ENCODE data around the gene GPR37L1. TPM values are rescaled to one million over a fixed set of nuclear protein-coding genes. Genes with fewer than 3 reads are reported as not detected.

The GPR37L1 gene
- total RNA-seq, 4 donors from 2014 or later: 0.16 TPM; not detected in 3

DNA sequence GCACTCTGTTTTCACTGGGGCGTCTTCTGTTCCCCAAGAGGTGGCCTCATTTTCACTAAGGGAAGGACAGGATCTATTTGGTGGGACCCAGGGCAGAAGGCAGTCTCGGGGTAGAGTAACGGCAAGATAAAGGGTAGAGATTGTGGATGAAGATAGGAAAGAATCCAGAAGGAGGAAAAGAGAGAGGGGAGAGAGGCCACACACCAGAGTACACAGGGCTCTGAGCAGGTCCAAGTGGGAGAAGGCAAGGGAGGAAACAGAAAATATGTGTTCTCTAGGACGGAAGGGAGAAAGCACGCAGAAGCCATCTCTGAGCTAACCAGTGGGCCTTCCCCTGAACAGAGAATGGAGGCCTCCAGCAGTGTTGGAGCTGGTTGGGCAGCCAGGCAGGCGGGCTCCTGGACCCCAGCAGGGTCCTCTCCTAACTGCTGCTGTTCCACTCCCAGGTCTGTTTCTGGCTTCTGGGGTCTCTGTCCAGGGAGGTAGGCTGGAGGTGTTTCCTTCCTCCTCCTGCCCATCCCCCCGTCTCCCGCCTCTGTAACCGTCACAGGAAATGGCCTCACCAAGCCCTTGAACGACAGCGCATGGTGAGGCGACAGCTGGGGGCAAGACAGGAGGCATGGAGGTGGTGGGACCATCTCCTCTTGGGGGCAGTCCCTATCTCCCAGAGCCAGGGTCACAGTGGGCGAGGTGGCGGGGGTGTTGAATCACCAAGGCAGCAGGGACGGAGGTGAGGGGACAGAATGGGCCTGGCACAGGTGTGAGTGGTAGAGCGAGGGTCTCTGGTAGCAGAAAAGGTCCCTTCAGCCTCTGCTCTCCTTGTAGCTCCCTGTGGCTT, 37.0 kb downstream of the GPR37L1 start:
- TF ChIP-seq, protein P1, sequence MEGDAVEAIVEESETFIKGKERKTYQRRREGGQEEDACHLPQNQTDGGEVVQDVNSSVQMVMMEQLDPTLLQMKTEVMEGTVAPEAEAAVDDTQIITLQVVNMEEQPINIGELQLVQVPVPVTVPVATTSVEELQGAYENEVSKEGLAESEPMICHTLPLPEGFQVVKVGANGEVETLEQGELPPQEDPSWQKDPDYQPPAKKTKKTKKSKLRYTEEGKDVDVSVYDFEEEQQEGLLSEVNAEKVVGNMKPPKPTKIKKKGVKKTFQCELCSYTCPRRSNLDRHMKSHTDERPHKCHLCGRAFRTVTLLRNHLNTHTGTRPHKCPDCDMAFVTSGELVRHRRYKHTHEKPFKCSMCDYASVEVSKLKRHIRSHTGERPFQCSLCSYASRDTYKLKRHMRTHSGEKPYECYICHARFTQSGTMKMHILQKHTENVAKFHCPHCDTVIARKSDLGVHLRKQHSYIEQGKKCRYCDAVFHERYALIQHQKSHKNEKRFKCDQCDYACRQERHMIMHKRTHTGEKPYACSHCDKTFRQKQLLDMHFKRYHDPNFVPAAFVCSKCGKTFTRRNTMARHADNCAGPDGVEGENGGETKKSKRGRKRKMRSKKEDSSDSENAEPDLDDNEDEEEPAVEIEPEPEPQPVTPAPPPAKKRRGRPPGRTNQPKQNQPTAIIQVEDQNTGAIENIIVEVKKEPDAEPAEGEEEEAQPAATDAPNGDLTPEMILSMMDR (IDR thresholded peaks at IDR 0.05; ENCODE audit: low read depth): no peak

DNA sequence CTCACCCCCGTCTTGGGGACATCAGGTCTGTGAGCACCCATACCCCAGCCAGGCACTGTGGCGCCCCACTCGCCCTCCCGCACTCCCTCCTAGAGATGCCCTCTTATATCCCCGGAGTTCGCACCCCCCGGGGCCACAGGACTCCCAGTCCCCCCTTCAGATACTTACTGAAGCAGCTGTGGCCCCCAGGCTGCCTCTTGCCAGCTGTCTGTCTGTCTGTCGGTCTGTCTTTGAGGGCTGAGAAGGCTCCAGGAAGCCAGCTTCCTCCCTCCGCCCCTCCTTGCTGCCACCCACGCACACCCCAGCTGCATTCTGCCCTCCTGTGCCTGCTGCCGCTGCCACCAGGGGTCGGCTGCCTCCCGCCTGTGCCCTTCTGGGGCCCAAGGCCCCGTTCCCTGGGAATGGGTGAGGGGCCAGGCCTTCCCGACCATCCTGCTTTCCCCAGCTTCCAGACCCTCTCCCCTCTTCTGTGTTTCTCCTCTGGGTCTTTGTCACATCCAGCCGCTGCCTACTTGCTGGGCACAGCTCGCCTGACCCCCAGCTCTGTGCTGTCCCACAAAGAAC, 37.7 kb downstream of the GPR37L1 start, which contains the start of gene PTPN7:
Gene PTPN7, minus strand, starts transcription at position 226 of the 564 bp plus-strand sequence. CDS start 1,200 bp downstream, outside the sequence.
- TF ChIP-seq, protein P1 (IDR thresholded peaks at IDR 0.05; ENCODE audit: low read depth): no peak

DNA sequence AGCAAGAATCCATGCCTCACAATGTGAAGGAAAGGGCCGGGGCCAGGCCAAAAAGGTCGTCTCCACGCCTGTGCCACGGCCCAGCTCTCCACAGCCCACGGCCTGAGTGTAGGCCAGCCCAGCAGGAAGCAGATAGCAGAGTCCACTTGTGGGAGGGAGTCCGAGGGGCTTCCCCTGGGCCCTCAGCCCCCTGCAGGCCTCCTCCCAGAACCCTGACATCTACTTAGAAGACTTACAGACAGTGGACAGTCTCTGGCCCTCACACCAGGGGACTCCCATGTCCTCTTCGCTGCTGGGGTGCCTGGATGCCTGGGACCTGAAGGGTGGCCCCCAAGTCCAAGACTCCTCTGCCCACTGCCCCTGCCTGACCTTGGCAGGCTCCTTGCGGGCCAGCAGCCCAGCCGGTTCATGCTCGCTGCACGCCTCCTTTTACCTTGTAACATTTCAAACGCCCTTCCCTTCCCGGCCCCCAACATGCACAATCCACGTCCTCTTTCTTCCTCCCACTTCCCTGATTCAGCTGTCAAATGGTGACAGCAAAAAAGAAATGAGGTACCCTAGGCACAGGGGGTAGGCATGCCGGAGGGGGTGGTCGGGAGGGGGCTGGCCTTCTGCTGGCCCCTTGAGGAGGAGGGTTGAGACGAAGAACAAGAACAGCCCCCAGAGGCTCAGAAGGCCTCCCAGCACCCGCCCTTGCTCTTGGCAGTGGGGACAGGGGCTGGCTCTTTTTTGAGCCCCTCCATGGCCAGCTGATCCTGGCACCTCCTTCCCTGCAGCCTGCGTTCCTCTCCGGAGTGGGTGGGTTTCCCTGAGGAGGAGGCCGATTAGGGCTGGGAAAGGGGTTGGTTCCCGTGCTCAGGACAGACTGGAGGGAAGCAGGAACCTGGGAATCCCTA, 38.7 kb downstream of the GPR37L1 start:
- TF ChIP-seq, protein P1 (IDR thresholded peaks at IDR 0.05; ENCODE audit: low read depth): no peak

DNA sequence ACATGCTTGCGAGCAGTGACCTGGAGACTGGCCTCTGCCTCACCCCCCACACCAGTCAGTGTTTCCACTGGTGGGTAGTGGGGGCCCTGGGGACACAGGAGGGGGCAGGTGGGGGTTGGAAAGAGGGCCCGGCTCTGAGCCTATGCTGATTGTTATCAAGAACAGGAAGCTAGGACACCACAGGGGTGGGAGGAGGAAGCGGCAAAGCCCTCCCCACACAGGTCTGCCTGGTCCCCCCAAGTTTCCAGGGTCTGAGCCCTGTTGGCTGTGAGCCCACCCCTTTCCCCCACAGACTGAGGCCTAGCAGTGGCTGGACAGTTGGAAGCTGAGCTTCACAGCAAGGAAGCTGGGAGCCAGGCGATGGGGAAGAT, 39.3 kb downstream of the GPR37L1 start:
- TF ChIP-seq, protein P1 (IDR thresholded peaks at IDR 0.05; ENCODE audit: low read depth): no peak

DNA sequence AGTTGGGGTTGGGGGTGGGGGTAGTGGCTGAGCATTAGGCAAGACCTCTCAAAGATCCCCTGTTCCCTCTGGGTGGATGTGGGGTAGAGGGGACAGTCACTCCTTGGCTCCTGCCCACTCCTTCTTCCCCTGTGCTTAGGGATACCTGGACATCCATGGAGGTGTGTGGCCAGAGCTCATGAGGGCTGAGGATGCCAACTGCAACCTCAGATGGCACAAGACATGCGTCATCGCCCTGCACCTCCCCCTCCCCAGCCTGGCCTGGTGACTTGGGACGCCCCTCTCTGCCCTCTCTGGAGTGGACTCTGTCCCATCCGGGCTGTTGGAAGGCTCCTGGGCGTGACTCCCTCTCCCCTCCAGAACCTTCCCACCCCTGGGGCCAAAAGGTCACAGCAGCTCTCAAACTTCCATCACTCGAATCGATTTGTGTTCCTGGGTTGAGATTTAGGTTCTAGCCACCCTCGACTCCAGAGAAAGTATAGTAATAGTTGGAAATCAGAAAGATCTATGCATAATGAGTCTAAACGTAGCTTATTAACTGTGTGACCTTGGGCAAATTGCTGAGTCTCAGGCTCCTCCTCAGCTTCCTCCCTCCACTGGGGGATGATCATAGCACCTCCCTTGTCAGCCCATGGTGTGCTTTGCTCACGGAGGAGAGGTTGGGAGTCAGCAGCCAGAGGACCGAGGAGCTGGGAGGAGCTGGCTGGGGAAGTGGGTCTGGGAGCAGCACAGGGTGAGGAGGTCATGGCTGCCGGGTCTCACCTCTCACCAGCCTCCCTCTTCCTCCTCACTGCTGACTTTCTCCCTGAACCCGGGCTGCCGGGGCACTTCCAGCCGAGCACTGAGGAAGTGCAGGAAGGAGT, 39.9 kb downstream of the GPR37L1 start:
- TF ChIP-seq, protein P1 (IDR thresholded peaks at IDR 0.05; ENCODE audit: low read depth): no peak

DNA sequence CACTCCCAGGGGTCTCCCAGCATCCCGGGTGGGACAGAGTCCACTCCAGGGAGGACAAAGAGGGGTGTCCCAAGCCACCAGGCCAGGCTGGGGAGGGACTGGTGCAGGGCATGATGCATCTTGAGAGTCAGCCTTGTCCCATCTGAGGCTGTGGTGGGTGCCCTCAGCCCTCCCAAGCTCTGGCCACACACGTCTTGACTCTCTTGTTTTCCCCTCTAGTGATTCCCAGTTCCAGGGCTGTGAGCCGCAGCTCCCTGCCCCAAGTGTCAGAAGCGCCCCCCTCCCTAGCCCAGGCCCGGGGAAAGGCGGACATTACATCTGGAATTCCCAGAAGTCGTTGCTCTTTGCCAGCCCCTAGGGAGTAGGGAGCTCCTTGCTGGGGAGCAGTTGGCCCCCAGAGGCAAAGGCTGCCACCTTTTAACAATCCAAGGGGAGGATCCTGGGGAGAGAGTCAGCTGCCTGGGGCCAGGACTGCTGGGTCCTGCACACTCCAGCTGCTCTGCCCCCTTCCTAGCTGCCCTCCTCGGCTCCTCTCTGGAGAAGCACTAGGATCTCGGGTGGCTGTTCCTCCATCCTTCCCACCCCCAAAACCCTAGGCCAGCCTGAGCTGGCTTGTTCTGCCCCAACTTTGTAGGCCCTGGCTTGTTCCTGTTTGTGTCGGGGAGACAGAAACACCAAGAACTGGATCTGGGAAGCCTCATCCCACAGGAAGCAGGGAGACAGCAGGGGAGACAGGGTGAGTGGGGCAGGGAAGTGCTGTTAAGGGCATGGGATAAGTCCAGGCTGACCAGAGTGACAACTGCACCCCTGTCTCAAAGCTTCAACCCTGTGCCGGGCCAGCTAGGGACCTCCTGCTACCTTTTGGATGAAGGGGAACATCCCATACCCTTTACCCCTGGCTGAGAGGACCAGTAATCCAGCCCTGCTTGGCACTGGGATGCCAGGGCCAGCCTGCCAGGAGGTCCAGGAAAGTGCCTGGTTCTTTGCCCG, 40.9 kb downstream of the GPR37L1 start:
- TF ChIP-seq, protein P1 (IDR thresholded peaks at IDR 0.05; ENCODE audit: low read depth): no peak
